ENCODE data around the gene ZBTB5.
"Not testable (repeated sequence)": the region's sequence is repeated elsewhere in the genome, so short reads cannot be mapped to it uniquely, and the experiment has no call there.

ZBTB5 gene

GRCh38 chr9:37405764-37406380 is 59.4 kb downstream of the ZBTB5 start:
- DNase-seq (ENCODE audit: low spot score), result no peak

DNA sequence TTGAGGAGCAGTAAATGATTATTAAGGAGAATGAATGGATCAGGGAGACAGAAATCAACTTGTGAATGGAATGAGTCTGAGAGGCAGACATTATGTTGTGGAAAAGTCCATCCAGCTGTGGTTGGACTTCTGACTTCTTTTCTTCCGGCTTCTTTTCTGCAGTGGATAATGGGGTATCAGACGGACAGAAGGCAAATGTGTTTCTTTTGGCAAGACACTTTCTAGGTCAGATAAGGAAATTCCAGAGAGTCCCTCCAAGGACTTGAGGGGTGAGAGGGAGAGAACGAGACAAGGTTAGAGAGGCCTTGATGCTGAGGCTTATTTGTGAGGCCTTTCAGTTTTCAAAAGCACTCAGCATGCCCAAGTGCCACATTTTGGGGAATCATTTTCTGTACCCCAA is 59.9 kb downstream of the ZBTB5 start:
- DNase-seq (ENCODE audit: low spot score), result no peak

GRCh38 chr9:37404590-37404989 is 60.7 kb downstream of the ZBTB5 start:
- no peak for DNase-seq (ENCODE audit: low spot score)

GRCh38 chr9:37399336-37399735 is 65.9 kb downstream of the ZBTB5 start:
- no peak for DNase-seq (ENCODE audit: low spot score)

DNA sequence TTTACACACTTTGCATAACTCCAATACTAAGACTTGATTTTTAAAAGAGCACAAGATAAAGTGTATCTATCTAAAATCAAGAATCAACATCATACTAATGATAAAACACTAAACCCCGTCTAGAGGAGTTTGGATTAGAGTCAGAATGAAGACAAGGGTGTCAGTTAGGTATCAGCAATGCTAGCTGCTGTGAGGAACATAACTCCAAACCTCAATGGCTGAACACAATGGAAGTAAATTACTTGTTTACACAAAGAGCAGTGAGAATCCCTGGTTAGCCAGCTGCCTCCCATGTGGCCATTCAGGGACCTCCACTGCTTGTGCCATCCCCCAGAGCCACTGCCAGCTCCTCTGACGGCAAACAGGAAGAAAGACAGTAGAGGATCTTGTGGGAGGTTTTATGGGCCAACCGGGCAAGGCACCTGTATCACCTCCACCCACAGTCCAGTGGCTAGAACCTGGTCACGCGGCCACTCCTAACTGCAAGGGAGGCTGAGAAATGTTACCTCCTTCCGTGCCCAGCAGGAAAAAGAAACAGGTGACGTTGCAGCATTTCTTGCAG is 66.7 kb downstream of the ZBTB5 start:
- DNase-seq (ENCODE audit: low spot score), result no peak

DNA sequence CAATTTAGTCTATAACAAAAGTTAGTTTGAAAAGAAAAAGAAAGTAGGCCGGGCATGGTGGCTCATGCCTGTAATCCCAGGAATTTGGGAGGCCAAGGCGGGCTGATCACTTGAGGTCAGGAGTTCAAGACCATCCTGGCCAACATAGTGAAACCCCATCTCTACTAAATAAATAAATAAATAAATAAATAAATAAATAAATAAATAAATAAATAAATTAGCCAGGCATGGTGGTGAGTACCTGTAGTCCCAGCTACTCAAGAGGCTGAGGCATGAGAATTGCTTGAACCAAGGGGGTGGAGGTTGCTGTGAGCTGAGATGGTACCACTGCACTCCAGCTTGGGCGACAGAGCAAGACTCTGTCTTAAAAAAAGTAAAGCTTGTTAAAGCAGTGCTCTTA is 67.3 kb downstream of the ZBTB5 start:
- DNase-seq (ENCODE audit: low spot score), result not testable (repeated sequence)

GRCh38 chr9:37395663-37396062 is 69.6 kb downstream of the ZBTB5 start:
- no peak for DNase-seq (ENCODE audit: low spot score)

GRCh38 chr9:37395229-37395628 is 70.0 kb downstream of the ZBTB5 start:
- no peak for DNase-seq (ENCODE audit: low spot score)

DNA sequence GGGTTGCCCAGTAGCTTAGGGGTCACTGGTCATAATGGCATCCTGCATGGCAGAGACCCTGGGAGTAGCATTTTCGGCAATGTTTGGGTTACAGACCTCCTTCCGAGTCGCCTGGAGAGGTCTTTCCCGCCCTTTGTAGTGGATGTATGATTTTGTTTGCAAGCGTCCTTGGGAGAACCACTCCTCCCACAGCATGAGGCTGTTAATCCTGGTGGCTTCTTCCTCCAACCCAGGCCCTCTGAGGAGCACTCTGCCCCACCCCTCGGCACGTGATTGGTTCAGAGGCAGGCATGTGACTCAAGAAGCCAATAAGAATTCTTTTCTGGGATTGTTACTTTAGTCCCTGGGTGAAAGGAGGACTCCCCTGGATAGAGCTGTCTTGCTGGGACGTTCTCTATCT is 73.0 kb downstream of the ZBTB5 start:
- DNase-seq (ENCODE audit: low spot score), result no peak

GRCh38 chr9:37390759-37391158 is 74.5 kb downstream of the ZBTB5 start:
- no peak for DNase-seq (ENCODE audit: low spot score)

All from SK-N-DZ (cell line).